Measurements from ENCODE around the gene SLC28A1. TPM values are rescaled to one million over a fixed set of nuclear protein-coding genes. Genes with fewer than 3 reads are reported as not detected.

SLC28A1 gene
- total RNA-seq (2012; rRNA removed) (not detected in 2 replicates), polyA plus RNA-seq (2012; rRNA removed) (not detected in 2 replicates), Bru-seq, nascent RNA (percentile 2 among the genes with signal in this experiment), BruChase-seq, experiment 1, labeled RNA remaining after a 6-hour chase (percentile 14 among the genes with signal in this experiment), BruChase-seq, experiment 2, labeled RNA remaining after a 2-hour chase (percentile 8 among the genes with signal in this experiment)
- 0.01 TPM in 1 of 2 replicates, not detected in the other for polyA plus RNA-seq (2012; cell fraction: cytosol; rRNA removed)
- polyA plus RNA-seq (2012; cell fraction: nucleus; rRNA removed; ENCODE audit: low replicate concordance): not detected in 2 replicates
- long read RNA-seq: 0 reads

GRCh38 chr15:84883916-84884781, at the start of gene SLC28A1:
Gene SLC28A1, plus strand, starts transcription at chr15:84884662. Its CDS starts 3,099 bp downstream, at chr15:84887761.
- 88% methylated on average over 4 of the region's 11 CpGs; no CpG with 5 or more reads in 1 of the 2 experiments for WGBS, 2 experiments (ENCODE audit: extremely low coverage in 2 of 2, insufficient read length in 1 of 2)
- in situ Hi-C loops (cut with MboI; ENCODE audit: low sequenced_read_pairs): no loop called here
- TF ChIP-seq RCOR1 (IDR thresholded peaks at IDR 0.05; ENCODE audit: insufficient replicate concordance, low read length) (no peak), CHD1 (IDR thresholded peaks at IDR 0.05; ENCODE audit: low read depth, low read length) (no peak), CTCF (conservative IDR thresholded peaks at IDR 0.05; ENCODE audit: low read depth, low read length) (no peak), MAFK (IDR thresholded peaks at IDR 0.05; ENCODE audit: low read depth, low read length) (no peak), MAZ (IDR thresholded peaks at IDR 0.05; ENCODE audit: borderline replicate concordance, low read depth, low read length) (no peak), RAD21 (IDR thresholded peaks at IDR 0.05; ENCODE audit: low read length) (no peak), MXI1 (IDR thresholded peaks at IDR 0.05; ENCODE audit: borderline replicate concordance, low read depth, low read length) (no peak), SMC3 (IDR thresholded peaks at IDR 0.05; ENCODE audit: low read depth, low read length) (no peak), FOS (IDR thresholded peaks at IDR 0.05; ENCODE audit: low read depth, low read length) (no peak), BHLHE40 (IDR thresholded peaks at IDR 0.05; ENCODE audit: low read depth, low read length) (no peak), POLR2A (IDR thresholded peaks at IDR 0.05; ENCODE audit: low read depth, low read length) (no peak), CEBPB (IDR thresholded peaks at IDR 0.05; ENCODE audit: low read depth, low read length) (no peak), RFX5 (IDR thresholded peaks at IDR 0.05; ENCODE audit: low read depth, low read length) (no peak), ELK1 (IDR thresholded peaks at IDR 0.05; ENCODE audit: borderline replicate concordance, low read depth, low read length) (no peak)

More at GRCh38 chr15:84883916-84884781, at the start of gene SLC28A1:
- H3K4me2 ChIP-seq (ENCODE audit: low read depth, low read length): no peak within 1 kb of the TSS
- H3K23ac ChIP-seq (ENCODE audit: low read depth, low read length): no peak within 1 kb of the TSS
- no peak within 1 kb of the TSS for H2AK5ac ChIP-seq (ENCODE audit: low read depth, low read length)
- H3K4ac ChIP-seq (ENCODE audit: low read depth, low read length): no peak within 1 kb of the TSS
- DNase-seq (no peak), ATAC-seq (ENCODE audit: low read depth) (no peak)
- H2AK9ac ChIP-seq (replicated peaks; ENCODE audit: low read depth, low read length, poor library complexity): no peak within 1 kb of the TSS
- dilution Hi-C loops (cut with HindIII; ENCODE audit: low sequenced_read_pairs, unreplicated experiment): no loop called here
- ChIA-PET POLR2A (ENCODE audit: unreplicated experiment) (no interaction called here), CTCF (no interaction called here)
- peak within 1 kb of the TSS; percentile 41 for H2AFZ ChIP-seq (replicated peaks; ENCODE audit: low read length, poor library complexity)
- H2BK5ac ChIP-seq (ENCODE audit: low read depth, low read length, poor library complexity, severe bottlenecking): no peak within 1 kb of the TSS
- no peak within 1 kb of the TSS for H3K4me3 ChIP-seq (ENCODE audit: insufficient read depth, low read depth, low read length)
- no TSS peak for BruUV-seq (replicated peaks)
- no peak within 1 kb of the TSS for H3K27ac ChIP-seq (ENCODE audit: insufficient read depth, low read length)
- H4K5ac ChIP-seq (ENCODE audit: low read depth, low read length): no peak within 1 kb of the TSS
- H3K9me3 ChIP-seq (ENCODE audit: control insufficient read depth, insufficient read depth, low read length): no peaks in the 10 kb centered on the region
- no peak within 1 kb of the TSS for H3K14ac ChIP-seq (replicated peaks; ENCODE audit: low read depth, low read length)
- H3K18ac ChIP-seq (ENCODE audit: low read depth, low read length): no peak within 1 kb of the TSS
- no peaks in the 10 kb centered on the region for H3K4me1 ChIP-seq (ENCODE audit: control insufficient read depth, insufficient read depth, low read length)
- H3K36me3 ChIP-seq (ENCODE audit: control insufficient read depth, insufficient read depth, low read length): no peaks in the 10 kb centered on the region
- no peak within 1 kb of the TSS for H2BK120ac ChIP-seq (ENCODE audit: low read depth, low read length)
- H3K56ac ChIP-seq (ENCODE audit: extremely low read depth, insufficient read depth, low read length): no peak within 1 kb of the TSS
- intact Hi-C loops (cut with micrococcal nuclease): no loop called here
- no peak within 1 kb of the TSS for H4K91ac ChIP-seq (ENCODE audit: insufficient read depth, low read depth, low read length)
- H3K27me3 ChIP-seq (ENCODE audit: control insufficient read depth, insufficient read depth, low read length): peaks cover 35% of the 10 kb centered on the region
- H2BK15ac ChIP-seq (ENCODE audit: low read depth, low read length): no peak within 1 kb of the TSS
- H4K20me1 ChIP-seq (ENCODE audit: insufficient read depth, low read length): no peaks in the 10 kb centered on the region
- H2BK20ac ChIP-seq (ENCODE audit: low read depth, low read length): no peak within 1 kb of the TSS
- H3K9me1 ChIP-seq (ENCODE audit: insufficient read depth, low read length): no peaks in the 10 kb centered on the region
- no peak within 1 kb of the TSS for H4K8ac ChIP-seq (ENCODE audit: low read depth in 2 of 2, low read length in 2 of 2)
- no peak within 1 kb of the TSS for H3K9ac ChIP-seq (ENCODE audit: low read depth, low read length)
- H3K79me1 ChIP-seq (ENCODE audit: low read depth in 1 of 2, low read length in 2 of 2): no peaks in the 10 kb centered on the region
